SU-DHL-6 (cell line): ENCODE measurements around the gene FAM89A.

ENCODE experiments used
- H2AFZ ChIP-seq: fragments of 200-600 bp; sonication (generic); 2 replicates; pipeline ENCODE4 v1.6.1; 2014; ENCODE audit warnings: low read depth, mild to moderate bottlenecking, moderate library complexity, mixed read lengths, antibody characterized with exemption, low read length; ENCODE audit not compliant: severe bottlenecking
- H3F3A ChIP-seq: fragments of 200-600 bp; shearing (Covaris generic); 2 replicates; pipeline ENCODE4 v1.6.0; 2016; ENCODE audit warnings: antibody characterized with exemption, mild to moderate bottlenecking; ENCODE audit not compliant: insufficient read depth
- H3K27ac ChIP-seq: fragments of 200-600 bp; sonication (generic); 2 replicates; pipeline ENCODE4 v1.5.1; 2016; ENCODE audit warnings: low read depth, mild to moderate bottlenecking, low read length, moderate library complexity, mixed read lengths
- H3K27me3 ChIP-seq: fragments of 200-600 bp; sonication (generic), shearing (Covaris generic); 2 replicates; pipeline ENCODE4 v1.6.0; 2014; ENCODE audit warnings: mild to moderate bottlenecking, low read length
- H3K36me3 ChIP-seq: fragments of 200-600 bp; sonication (generic); 2 replicates; pipeline ENCODE4 v1.6.1; 2014; ENCODE audit warnings: mild to moderate bottlenecking, low read length, mixed read lengths
- H3K4me2 ChIP-seq: fragments of 300-600, 200-600 bp; shearing (Covaris generic), sonication (generic); 2 replicates; pipeline ENCODE4 v1.6.0; 2014; ENCODE audit warnings: low read length, low read depth, mild to moderate bottlenecking; ENCODE audit not compliant: poor library complexity, severe bottlenecking
- H3K4me3 ChIP-seq: fragments of 200-600 bp; sonication (generic); 2 replicates; pipeline ENCODE4 v1.5.1; 2014; ENCODE audit warnings: antibody characterized with exemption, low read length, mild to moderate bottlenecking, mixed read lengths; ENCODE audit not compliant: insufficient read depth, poor library complexity, severe bottlenecking
- H3K79me2 ChIP-seq: fragments of 200-600 bp; sonication (generic); 2 replicates; pipeline ENCODE4 v1.6.1; 2014; ENCODE audit warnings: mild to moderate bottlenecking, low read length, moderate library complexity; ENCODE audit not compliant: insufficient read depth
- H3K9ac ChIP-seq: fragments of 200-600 bp; sonication (generic); 2 replicates; pipeline ENCODE4 v1.7.0; 2014; ENCODE audit warnings: mild to moderate bottlenecking, low read length
- H3K9me2 ChIP-seq: fragments of 200-600 bp; sonication (generic); replicated peaks from 2 replicates; pipeline ENCODE4 v1.6.1; 2014; ENCODE audit warnings: low read length; ENCODE audit not compliant: insufficient read depth
- H3K9me3 ChIP-seq: fragments of 200-600 bp; sonication (generic); 2 replicates; pipeline ENCODE4 v1.6.1; 2014; ENCODE audit warnings: low read length, mixed read lengths; ENCODE audit not compliant: insufficient read depth
- H4K20me1 ChIP-seq: fragments of 200-600 bp; sonication (generic); 2 replicates; pipeline ENCODE4 v1.6.1; 2014; ENCODE audit warnings: low read depth, mild to moderate bottlenecking, antibody characterized with exemption, low read length, moderate library complexity, mixed read lengths
- CTCF ChIP-seq: fragments of 200-600 bp; sonication (generic); IDR thresholded peaks from one replicate; pipeline ENCODE4 v1.5.1; 2017; ENCODE audit warnings: antibody characterized with exemption, mild to moderate bottlenecking, low read length, moderate library complexity; ENCODE audit not compliant: insufficient read depth, poor library complexity, severe bottlenecking
- EZH2phosphoT487 ChIP-seq: fragments of 200-600 bp; sonication (generic), shearing (Covaris generic); conservative IDR thresholded peaks from 2 replicates; pipeline ENCODE4 v1.6.1; 2018; ENCODE audit warnings: mild to moderate bottlenecking, antibody characterized with exemption, low read length, moderate library complexity, mixed read lengths

FAM89A gene

GRCh38 chr1:230972855-230973271 lies 67.2 kb downstream of the FAM89A start:
- H3K4me3 ChIP-seq, result no peak overlapping the region
- H3K9me2 ChIP-seq, result no peaks in the 10 kb centered on the region
- peak overlapping the region; percentile 5 for H3K4me2 ChIP-seq
- no peaks in the 10 kb centered on the region for H3K9me3 ChIP-seq
- H4K20me1 ChIP-seq, result peaks cover 2% of the 10 kb centered on the region; the same call in 1 of the 2 replicates
- no peak overlapping the region for H2AFZ ChIP-seq
- H3K36me3 ChIP-seq, result no peaks in the 10 kb centered on the region
- H3K9ac ChIP-seq, result no peak overlapping the region
- H3F3A ChIP-seq, result 0 out of 2 replicates have a peak, but pooled peaks cover 5% of the 10 kb centered on the region
- H3K27ac ChIP-seq, result peak overlapping the region; percentile 43
- TF ChIP-seq EZH2phosphoT487 (no peak), CTCF (no peak)
- peaks cover 89% of the 10 kb centered on the region for H3K79me2 ChIP-seq
- H3K27me3 ChIP-seq, result no peaks in the 10 kb centered on the region

- H3K27me3 ChIP-seq, result no peaks in the 10 kb centered on the region
- no peaks in the 10 kb centered on the region for H3K9me2 ChIP-seq
- no peak overlapping the region for H3K4me3 ChIP-seq
- TF ChIP-seq CTCF (no peak), EZH2phosphoT487 (no peak)
- 0 out of 2 replicates have a peak, but pooled peaks cover 5% of the 10 kb centered on the region for H3F3A ChIP-seq
- no peaks in the 10 kb centered on the region; the same call in 1 of the 2 replicates for H4K20me1 ChIP-seq
- H3K9me3 ChIP-seq, result no peaks in the 10 kb centered on the region
- H2AFZ ChIP-seq, result no peak overlapping the region
- H3K36me3 ChIP-seq, result no peaks in the 10 kb centered on the region
- peaks cover 84% of the 10 kb centered on the region for H3K79me2 ChIP-seq
- no peak overlapping the region for H3K4me2 ChIP-seq
- no peak overlapping the region for H3K9ac ChIP-seq
- no peak overlapping the region for H3K27ac ChIP-seq
Measured at GRCh38 chr1:230971771-230972170, 68.3 kb downstream of the FAM89A start.

GRCh38 chr1:230970432-230970831 lies 69.6 kb downstream of the FAM89A start:
- H3K4me2 ChIP-seq, result no peak overlapping the region
- H3K36me3 ChIP-seq, result no peaks in the 10 kb centered on the region
- H3K9me2 ChIP-seq, result no peaks in the 10 kb centered on the region
- peaks cover 78% of the 10 kb centered on the region for H3K79me2 ChIP-seq
- no peak for TF ChIP-seq CTCF
- no peak for TF ChIP-seq EZH2phosphoT487
- no peak overlapping the region for H3K27ac ChIP-seq
- H3K9ac ChIP-seq, result no peak overlapping the region
- no peaks in the 10 kb centered on the region; the same call in 1 of the 2 replicates for H4K20me1 ChIP-seq
- no peak overlapping the region for H3K4me3 ChIP-seq
- no peak overlapping the region for H2AFZ ChIP-seq
- H3K27me3 ChIP-seq, result no peaks in the 10 kb centered on the region
- no peaks in the 10 kb centered on the region for H3K9me3 ChIP-seq
- H3F3A ChIP-seq, result 0 out of 2 replicates have a peak, but pooled peaks cover 5% of the 10 kb centered on the region
